Left ventricle myocardium inferior (tissue), 1 donor: ENCODE data around the gene MRPS34. TPM values are rescaled to one million over a fixed set of nuclear protein-coding genes. Genes with fewer than 3 reads are reported as not detected.

Source experiments
- DNase-seq: peaks from one replicate; pipeline ENCODE4 v3.0.0-alpha.2; 2020
- H3K27ac ChIP-seq: fragments of 200-600 bp; replicated peaks from 2 replicates; pipeline ENCODE4 v1.8.0; 2021
- H3K27me3 ChIP-seq: fragments of 200-600 bp; 2 replicates; pipeline ENCODE4 v1.8.0; 2021; ENCODE audit warnings: low read depth
- H3K36me3 ChIP-seq: fragments of 200-600 bp; 2 replicates; pipeline ENCODE4 v1.8.0; 2021
- H3K4me1 ChIP-seq: fragments of 200-600 bp; 2 replicates; pipeline ENCODE4 v1.8.0; 2021
- H3K4me3 ChIP-seq: fragments of 200-600 bp; 2 replicates; pipeline ENCODE4 v1.8.0; 2021; ENCODE audit warnings: mild to moderate bottlenecking, moderate library complexity
- H3K9me3 ChIP-seq: fragments of 200-600 bp; replicated peaks from 2 replicates; pipeline ENCODE4 v1.8.0; 2021
- intact Hi-C: fragments of 100-400 bp; cut with micrococcal nuclease; formaldehyde crosslinking; loops from one replicate; pipeline ENCODE4 v1.11.0; 2022
- total RNA-seq: library from RNA; stranded (reverse); fragmentation: NEBNext Ultra II Directional; extraction: Animal tissue kit (Norgen Biotek cat#: 25700); gene quantifications from one replicate; pipeline ENCODE4 v1.2.1, GENCODE V29; 2021
- TF ChIP-seq, protein P1 (sequence below): fragments of 200-600 bp; IDR thresholded peaks from 2 replicates; pipeline ENCODE4 v1.8.0; 2021; ENCODE audit warnings: antibody characterized with exemption, mild to moderate bottlenecking, borderline replicate concordance
- donor health status: DM: no; HTN: yes; CAD: no; lungs with severe emphysema.

Gene MRPS34
- total RNA-seq, 1 donor from 2014 or later = 78.0 TPM

DNA sequence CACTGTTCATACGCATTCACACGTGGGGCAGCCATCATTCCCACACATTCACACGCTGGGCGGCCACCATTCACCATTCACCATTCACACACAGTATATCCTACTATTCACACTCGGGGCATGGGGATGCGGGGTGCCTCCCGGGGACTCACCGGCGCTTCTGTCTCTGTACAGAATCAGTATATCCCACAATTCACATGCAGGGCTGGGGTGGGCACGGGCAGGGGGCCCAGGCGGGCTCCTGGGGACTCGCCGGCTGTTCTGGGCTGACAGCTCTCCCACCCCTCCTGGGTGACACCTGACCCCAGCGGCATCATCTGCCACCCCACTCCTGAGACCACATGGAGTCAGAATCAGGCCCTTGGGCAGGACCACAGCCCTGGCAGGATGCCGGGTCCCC is 11.2 kb downstream of the MRPS34 start:
- no peak overlapping the region for H3K4me3 ChIP-seq
- peaks cover 89% of the 10 kb centered on the region for H3K36me3 ChIP-seq
- H3K27me3 ChIP-seq = no peaks in the 10 kb centered on the region
- TF ChIP-seq, protein P1, sequence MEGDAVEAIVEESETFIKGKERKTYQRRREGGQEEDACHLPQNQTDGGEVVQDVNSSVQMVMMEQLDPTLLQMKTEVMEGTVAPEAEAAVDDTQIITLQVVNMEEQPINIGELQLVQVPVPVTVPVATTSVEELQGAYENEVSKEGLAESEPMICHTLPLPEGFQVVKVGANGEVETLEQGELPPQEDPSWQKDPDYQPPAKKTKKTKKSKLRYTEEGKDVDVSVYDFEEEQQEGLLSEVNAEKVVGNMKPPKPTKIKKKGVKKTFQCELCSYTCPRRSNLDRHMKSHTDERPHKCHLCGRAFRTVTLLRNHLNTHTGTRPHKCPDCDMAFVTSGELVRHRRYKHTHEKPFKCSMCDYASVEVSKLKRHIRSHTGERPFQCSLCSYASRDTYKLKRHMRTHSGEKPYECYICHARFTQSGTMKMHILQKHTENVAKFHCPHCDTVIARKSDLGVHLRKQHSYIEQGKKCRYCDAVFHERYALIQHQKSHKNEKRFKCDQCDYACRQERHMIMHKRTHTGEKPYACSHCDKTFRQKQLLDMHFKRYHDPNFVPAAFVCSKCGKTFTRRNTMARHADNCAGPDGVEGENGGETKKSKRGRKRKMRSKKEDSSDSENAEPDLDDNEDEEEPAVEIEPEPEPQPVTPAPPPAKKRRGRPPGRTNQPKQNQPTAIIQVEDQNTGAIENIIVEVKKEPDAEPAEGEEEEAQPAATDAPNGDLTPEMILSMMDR = no peak
- no peaks in the 10 kb centered on the region for H3K9me3 ChIP-seq
- H3K4me1 ChIP-seq = no peaks in the 10 kb centered on the region
- intact Hi-C loops = no loop called here
- DNase-seq = no peak
- H3K27ac ChIP-seq = no peak overlapping the region

DNA sequence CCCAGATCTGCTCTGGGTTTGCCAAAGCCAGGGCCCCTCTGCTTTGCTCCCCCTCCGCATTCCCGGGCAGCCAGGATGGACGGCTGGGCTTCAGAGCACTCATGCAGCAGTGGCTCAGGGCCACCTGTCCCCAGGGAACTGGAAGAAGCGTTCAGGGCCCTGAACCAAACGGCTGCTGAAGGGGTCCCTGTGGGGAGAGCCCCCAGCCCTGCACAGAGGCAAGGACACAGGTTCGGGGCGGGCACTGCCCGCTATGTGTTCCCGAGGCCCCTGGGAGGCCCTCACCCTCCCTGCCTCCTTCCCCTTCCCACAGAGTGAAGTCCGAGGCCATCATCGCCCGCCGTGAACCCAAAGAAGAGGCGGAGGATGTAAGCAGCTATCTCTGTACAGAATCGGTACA is 12.0 kb downstream of the MRPS34 start:
- Histone ChIP-seq H3K4me3 (no peak overlapping the region), H3K9me3 (no peaks in the 10 kb centered on the region), H3K36me3 (peaks cover 81% of the 10 kb centered on the region), H3K4me1 (no peaks in the 10 kb centered on the region), H3K27me3 (no peaks in the 10 kb centered on the region), H3K27ac (no peak overlapping the region)
- intact Hi-C loops = no loop called here
- TF ChIP-seq, protein P1 = no peak
- no peak for DNase-seq

DNA sequence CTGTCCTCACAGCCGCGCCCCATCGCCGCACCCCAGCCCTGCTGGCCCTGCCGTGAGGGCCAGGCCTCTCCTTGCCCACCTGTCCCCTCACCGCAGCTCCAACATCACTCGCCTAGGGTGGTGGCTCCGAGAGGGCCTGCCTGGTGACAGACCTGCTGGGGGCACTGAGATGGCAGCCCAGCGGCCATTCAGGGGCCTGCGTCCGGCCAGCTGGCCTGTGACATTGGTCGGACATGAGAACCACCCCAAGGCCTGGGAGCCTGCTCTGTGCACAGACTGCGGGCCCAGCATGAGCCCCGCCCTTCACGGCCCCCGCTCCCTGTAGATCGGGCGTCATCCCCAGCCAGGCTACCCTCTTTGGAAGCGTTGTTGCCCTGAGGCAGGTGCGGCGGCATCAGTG is 13.4 kb downstream of the MRPS34 start:
- Histone ChIP-seq H3K9me3 (no peaks in the 10 kb centered on the region), H3K4me1 (no peaks in the 10 kb centered on the region), H3K27me3 (no peaks in the 10 kb centered on the region), H3K27ac (no peak overlapping the region), H3K36me3 (peaks cover 79% of the 10 kb centered on the region), H3K4me3 (no peak overlapping the region)
- no peak for DNase-seq
- intact Hi-C loops = no loop called here
- TF ChIP-seq, protein P1 = no peak

DNA sequence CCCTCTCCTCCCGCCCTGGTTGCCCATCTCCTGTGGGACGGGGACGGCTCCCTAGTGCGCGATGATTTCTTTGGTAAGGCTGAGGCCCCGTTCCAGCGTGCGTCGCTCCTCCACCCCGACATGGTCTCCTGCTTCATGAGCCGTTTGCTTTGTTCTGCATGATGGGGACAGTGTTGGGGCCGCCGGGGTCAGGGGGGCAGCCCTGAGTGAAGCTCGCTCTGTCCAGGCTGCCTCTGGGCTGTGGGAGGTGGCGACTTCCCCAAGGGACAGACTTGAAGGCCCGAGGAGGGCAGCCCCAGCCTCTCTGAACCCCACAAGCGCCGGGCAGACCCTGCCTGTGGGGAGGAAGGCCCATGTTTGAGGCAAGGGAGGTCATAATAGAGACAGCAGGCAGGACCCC is 14.0 kb downstream of the MRPS34 start:
- H3K4me3 ChIP-seq = no peak overlapping the region
- no peaks in the 10 kb centered on the region for H3K9me3 ChIP-seq
- no peak overlapping the region for H3K27ac ChIP-seq
- TF ChIP-seq, protein P1 = no peak
- no peak for DNase-seq
- peaks cover 81% of the 10 kb centered on the region for H3K36me3 ChIP-seq
- no peaks in the 10 kb centered on the region for H3K4me1 ChIP-seq
- intact Hi-C loops = no loop called here
- H3K27me3 ChIP-seq = no peaks in the 10 kb centered on the region

DNA sequence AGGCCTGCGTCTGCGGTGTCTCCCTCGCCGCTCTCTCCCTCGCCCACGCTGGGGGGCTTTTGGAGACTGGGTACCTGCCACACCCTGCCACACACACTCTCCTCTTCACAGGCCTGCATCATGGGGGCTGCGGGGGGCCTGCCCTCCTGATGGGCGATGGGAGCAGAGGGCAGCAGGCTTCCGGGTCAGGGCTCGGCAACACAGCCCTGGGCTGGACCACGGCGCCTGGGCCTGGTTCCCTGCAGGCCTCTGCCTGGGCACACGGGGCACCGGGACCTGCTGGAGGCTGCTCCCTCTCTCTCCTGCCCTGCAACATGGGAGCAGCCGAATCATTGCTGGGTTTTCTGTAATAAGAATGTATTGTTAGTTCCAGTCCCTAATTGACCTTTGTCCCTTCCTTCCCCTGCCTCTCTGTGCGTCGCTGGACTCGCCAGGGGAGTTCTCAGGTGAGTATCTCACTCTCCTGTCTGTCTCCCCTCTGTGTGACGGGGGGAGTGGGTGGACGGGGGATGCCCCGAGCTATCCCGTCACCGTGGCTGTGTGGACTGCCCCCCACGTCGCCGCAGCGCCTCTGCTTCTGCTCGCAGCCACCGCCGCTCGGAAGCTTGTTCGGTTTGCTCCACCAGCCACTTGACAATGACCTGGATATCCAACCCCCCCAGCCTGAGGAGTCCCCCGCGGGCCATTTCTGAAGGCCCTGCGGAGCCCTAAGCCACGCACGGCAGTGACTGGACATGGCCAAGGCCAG is 15.0 kb downstream of the MRPS34 start:
- intact Hi-C loops = no loop called here
- TF ChIP-seq, protein P1 = no peak
- no peak for DNase-seq

More for the DNA sequence above, 15.0 kb downstream of the MRPS34 start:
- no peak overlapping the region for H3K4me3 ChIP-seq
- H3K27me3 ChIP-seq = no peaks in the 10 kb centered on the region
- no peak overlapping the region for H3K27ac ChIP-seq
- no peaks in the 10 kb centered on the region for H3K4me1 ChIP-seq
- peaks cover 83% of the 10 kb centered on the region for H3K36me3 ChIP-seq
- no peaks in the 10 kb centered on the region for H3K9me3 ChIP-seq
